HG02798 (cell line): ENCODE measurements around the gene HEXIM1.

Experiments
- ATAC-seq: cut with Tn5 transposase; IDR thresholded peaks from one replicate; pipeline ENCODE4 v1.9.1; 2021; ENCODE audit warnings: mild to moderate bottlenecking; ENCODE audit not compliant: unreplicated experiment, poor library complexity

The HEXIM1 gene, protein sequence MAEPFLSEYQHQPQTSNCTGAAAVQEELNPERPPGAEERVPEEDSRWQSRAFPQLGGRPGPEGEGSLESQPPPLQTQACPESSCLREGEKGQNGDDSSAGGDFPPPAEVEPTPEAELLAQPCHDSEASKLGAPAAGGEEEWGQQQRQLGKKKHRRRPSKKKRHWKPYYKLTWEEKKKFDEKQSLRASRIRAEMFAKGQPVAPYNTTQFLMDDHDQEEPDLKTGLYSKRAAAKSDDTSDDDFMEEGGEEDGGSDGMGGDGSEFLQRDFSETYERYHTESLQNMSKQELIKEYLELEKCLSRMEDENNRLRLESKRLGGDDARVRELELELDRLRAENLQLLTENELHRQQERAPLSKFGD

DNA sequence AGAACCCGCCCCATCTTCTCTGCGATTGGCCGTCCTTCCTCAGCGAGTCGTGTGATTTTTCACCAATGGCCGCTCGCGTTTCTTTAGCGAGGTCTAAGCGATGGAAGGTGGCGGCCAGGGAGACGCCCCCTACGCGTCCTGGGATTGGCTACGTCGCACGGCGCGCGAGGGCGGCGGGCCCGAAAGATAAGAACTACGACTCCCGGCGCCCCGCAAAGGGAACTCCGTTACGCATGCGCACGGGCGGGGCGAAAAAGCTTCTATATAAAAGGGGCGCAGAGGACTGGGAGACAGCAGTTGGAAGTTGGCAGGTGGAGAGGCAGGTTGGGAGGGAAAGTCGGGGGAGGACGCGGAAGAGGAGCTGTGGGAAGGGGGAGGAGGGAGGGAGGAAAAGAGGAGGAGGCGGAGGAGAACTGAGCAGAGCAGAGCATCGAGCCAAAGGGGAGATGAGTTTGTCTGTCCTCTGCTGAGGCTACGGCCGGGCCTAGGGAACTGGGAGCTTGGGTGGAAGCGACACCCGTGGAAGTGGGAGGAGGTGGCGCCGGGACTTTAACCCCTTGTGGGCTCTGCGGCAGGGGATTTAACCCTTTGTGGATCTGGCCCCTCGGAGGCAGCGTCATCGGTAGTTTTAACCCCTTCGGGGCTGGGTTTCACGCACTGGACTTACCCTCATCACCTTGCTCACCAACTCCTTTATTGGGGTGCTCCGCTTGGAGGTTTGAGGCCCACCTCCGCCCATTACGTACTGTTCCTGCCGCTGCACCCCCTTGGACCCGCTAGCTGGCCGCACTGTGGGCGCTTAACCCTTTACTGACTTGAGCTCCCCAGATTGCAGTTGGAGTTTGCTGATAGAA lies at the start of gene HEXIM1:
Gene HEXIM1, plus strand, starts transcription at position 293 of the 854 bp plus-strand sequence. CDS start 716 bp downstream, outside the sequence.
- peak; percentile 77 for ATAC-seq

DNA sequence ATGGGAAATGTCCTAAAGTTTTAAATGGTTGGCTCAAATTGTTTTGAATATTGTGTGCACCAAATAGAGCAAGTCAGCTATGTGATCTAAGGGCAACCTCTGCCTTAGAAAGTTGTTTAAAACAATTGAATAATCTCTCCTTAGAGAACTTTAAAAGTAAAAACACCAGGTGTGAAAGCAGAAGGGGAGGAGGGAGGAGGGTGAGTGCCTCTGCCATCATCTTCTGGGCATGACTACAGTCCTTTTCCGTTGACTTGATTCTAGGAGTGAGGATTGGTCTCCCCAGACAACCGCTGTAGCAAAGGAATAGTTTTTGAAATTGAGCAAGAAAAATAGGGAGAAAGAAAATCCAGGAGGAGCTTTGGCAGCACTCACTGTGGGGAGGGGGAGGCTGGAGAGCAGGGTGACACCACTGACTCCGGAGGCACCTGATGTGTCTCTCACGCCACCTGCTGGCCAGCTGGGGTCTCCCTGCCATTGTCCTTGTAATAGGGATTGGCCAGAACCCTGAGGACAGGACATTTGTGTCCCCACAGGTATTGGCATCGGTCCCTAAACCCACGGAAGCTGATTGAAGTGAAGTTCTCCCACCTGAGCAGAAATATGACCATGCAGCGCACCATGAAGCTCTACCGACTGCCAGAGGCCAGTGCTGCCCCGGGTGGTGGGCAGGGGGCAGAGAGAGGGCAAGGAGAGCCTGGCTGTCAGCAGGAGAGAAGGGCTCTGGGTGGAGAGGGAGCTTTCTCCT lies 49.2 kb upstream of the HEXIM1 start:
- no peak for ATAC-seq

DNA sequence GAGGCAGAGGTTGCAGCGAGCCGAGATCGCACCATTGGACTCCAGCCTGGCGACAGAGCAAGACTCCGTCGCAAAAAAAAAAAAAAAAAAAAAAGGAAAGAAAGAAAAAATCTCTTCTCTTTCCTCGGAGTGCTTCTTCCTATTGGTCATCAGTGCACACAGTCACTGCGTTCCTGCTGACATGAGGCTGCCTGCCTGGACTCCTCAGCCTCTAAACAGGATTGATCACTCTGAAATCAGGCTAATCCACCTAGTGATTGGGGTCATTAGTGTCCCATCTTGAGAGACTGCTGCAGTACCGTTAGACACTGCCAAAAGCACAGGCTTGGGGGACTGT lies 46.8 kb upstream of the HEXIM1 start:
- ATAC-seq, result no peak

DNA sequence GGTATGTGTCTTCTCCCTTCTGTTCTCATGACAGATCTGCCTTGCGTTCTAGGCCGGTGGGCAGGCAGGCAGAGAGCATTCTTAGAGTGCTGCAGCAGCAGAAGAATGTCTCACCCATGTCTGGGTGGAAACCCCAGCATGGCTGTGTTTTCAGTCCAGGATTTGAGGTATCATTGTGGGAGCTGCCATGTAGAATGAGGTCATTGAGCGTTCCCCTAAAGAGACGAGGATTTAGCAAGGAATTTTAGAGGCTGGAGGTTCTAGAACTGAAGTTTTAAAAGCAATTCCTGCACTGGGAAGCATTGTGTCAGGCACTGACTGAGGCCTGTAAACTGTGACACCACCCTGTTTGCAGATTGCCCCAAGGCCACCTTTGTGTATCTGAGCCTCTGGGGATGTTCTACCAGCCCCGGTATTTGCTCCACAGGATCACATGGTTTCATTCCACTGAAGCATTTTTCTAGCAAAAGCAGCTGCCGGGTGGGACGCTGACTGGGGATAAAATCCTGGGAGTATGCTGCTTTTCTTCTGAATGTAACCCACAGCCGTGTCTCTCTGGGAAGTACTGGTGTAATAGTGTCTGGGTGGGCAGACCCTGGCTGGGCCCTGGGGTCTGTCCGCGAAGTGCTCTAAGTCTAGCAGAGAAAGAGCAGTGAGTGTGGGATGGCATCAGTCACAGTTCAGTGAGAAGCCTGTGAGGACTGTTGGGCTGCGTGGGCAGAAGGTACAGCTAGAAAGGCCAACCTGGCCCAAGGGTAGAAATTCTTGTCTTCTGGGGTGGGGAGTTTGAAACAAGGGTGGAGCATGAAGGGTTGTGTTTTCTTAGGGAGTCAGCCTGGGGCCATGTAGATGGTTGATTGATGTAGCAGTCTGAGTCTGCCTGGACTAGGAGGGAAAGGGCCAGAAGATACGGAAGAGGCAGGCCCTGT lies 46.1 kb upstream of the HEXIM1 start:
- ATAC-seq, result no peak

DNA sequence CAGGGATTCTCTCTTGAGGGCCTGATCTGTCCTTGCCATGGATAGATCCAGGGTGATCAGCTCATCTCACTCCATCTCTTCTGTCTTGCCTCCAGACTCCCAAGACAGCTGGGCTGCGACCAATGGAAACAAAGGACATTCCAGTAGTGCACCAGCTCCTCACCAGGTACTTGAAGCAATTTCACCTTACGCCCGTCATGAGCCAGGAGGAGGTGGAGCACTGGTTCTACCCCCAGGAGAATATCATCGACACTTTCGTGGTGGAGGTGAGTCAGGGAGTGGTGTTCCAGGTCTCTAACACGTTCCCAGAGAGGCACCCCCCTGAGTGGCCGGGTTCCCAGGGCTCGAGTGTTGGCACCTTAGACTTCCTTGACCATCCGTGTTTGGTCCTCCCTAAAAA lies 45.4 kb upstream of the HEXIM1 start:
- no peak for ATAC-seq

DNA sequence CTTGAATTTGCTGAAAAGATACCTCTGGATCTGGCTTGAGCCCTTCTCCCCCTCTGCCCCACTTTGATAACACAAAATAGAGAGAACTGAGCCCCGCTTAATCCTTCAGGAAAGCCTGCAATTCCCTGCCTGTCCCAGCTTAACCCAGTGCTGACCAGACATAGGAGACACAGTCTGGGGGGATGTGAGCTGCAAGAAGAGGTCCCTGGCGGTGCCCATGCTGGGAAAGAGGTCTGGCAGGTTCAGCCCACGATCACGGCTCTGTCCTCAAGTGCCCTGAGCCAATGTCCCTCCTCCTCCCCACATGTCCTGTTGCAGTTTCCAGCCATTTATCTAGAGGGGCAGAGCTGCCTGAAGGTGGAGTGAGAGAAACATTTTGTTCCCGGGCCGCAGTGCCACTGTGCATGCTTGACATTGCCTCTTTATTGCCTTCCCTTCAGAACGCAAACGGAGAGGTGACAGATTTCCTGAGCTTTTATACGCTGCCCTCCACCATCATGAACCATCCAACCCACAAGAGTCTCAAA lies 44.9 kb upstream of the HEXIM1 start:
- no peak for ATAC-seq

DNA sequence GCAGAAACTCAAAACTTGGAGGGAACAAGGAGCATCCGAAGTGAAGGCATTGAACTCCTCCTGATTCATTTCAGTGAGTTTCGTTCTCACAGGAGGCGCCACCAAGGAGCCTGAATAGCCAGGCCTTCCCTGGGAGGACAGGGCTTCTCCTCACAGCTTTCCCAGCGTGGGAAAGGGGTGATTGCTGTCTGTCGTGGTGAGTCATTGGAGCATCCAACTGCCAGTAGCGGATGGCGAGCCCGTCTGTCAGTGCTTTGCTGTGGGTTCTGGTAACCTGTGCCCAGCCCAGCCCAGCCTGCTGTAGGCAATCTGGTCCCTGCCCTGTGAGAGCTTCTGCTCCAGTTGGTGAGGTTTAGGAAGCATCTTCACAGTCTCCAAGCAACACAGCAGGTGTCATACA lies 44.2 kb upstream of the HEXIM1 start:
- no peak for ATAC-seq

DNA sequence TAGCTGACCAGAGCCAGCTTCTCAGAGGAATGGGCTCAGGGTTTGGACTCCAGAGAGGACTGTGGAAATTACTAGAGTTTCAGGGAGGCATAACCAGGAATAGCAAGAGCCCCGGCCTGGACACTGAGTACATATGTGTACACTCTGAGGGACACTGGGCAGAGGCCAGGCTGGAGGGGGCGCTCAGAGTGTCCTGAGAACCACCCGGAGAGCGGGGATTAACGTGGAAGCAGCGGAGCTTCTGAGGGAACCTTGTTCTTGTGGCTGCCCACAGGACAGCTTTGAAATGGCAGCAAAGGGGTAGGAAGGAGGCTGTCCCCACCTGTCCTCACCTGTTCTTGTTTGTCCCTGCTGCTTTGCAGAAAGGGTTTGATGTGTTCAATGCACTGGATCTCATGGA lies 43.8 kb upstream of the HEXIM1 start:
- no peak for ATAC-seq

DNA sequence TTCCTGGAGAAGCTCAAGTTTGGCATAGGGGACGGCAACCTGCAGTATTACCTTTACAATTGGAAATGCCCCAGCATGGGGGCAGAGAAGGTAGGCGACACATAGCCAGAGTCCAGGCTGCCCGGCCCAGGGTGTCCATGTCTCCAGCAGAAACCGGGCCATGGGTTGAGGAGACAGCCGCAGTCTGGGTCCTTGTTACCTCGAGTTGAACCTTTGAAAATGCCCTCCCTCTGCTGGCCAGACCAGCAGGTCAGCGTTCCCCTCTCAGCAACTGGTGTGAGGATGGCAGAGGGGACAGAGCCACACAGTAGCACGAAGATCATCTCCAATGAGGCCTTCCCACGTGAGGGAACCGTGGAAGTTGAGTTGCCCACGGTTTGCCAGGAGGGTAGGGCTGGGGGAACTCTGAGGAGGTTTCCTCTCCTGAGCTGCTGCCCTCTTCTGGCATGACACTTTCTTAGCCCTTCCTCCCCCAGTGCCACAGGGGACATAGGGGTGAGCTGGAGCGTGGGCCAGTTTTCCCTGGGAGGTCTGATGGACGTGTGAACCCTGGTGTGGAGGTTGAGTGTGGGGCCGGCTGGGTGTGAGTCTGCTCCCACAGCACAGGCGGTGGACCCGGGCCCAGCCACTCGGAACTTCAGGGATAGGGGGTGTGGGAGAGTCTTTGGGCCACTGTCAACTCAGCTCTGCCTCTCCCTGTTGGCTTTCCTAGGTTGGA lies 43.2 kb upstream of the HEXIM1 start:
- ATAC-seq, result no peak

DNA sequence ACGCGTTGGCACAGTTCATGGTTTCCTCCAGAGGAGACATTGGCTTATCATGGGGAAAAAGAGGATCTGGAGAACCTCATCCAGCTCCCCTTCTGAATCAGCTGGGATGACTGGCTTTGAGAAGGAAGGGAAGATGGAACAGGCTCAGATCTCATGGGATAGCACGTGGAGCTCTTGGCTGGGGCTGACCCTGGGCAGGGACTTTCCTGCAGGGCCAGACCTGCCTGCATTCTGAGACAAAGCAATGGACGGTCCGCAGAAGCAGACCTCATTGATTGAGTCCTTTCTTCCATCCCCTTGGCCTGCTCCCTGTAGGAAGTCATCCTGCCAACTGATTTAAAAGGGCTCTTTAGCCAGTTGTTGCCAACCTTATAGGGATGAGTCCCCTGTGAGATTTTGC lies 42.2 kb upstream of the HEXIM1 start:
- ATAC-seq, result no peak

DNA sequence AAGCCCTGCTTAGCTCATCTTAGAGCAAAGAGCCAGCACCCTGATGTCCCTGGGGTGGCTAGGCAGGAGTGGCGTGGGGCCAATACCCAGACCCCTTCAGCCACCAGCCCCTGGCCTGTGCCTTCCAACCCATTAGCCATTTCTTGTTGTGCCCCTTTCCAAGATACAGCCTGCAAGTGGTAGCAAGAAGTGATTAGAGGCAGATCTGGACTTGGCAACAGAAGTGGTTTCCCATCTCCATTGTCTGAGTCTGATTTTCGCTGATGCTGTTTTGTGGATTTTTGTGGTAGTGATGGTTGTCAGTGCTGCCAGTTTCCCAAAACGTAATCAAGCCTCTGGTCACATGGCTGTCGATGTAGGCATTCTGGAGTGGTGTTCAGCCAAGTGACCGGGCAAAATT lies 41.7 kb upstream of the HEXIM1 start:
- ATAC-seq, result no peak

DNA sequence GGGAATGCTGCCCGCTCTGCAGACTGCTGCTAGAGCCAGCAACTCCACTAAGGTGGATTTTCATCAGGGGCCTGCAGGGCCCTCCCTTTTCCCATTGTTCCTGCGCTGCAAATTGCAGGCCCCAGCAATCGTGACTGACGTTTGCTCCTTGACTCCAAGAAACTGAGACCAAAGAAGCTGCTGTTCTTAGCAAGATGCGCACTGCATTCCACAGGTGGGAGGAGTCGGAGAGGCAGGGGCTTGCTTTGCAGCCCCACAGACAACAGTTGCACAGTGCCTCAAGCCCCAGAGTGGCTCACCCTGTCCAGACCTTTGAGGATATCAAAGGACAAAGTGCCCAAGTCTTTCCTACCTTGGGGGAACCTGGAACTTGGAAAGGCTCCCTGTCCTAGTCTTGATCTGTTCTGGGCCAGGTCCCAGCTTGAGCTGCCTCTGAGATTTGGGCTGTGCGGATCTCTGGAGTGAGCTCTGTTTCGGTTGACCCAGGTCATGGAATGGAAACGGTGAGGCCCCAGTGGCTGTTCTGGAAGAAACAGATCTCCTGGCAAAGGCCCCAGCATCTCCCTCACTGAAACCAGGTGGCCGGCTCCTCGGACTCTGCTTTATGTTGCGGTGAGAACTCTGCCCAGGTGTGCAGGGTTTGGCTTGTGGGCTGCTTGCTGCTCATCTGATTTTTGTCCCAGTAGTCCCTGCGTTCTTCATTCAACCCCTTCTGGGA lies 40.8 kb upstream of the HEXIM1 start:
- ATAC-seq, result no peak

DNA sequence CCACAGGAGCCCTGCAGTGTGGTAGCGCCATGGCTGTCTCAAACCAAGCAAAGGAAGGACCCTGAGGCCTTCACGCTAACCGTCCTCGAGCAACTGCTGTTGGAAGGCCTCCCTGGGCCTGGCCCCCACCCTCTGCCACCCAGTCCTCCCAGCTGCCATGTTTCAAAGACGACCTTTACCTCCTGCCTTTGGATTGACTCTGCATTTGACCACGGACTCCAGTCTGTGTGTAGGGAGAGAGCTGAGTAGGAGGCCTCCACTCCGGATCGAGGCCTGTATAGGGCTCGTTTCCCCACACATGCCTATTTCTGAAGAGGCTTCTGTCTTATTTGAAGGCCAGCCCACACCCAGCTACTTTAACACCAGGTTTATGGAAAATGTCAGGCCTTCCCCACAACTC lies 40.2 kb upstream of the HEXIM1 start:
- no peak for ATAC-seq

DNA sequence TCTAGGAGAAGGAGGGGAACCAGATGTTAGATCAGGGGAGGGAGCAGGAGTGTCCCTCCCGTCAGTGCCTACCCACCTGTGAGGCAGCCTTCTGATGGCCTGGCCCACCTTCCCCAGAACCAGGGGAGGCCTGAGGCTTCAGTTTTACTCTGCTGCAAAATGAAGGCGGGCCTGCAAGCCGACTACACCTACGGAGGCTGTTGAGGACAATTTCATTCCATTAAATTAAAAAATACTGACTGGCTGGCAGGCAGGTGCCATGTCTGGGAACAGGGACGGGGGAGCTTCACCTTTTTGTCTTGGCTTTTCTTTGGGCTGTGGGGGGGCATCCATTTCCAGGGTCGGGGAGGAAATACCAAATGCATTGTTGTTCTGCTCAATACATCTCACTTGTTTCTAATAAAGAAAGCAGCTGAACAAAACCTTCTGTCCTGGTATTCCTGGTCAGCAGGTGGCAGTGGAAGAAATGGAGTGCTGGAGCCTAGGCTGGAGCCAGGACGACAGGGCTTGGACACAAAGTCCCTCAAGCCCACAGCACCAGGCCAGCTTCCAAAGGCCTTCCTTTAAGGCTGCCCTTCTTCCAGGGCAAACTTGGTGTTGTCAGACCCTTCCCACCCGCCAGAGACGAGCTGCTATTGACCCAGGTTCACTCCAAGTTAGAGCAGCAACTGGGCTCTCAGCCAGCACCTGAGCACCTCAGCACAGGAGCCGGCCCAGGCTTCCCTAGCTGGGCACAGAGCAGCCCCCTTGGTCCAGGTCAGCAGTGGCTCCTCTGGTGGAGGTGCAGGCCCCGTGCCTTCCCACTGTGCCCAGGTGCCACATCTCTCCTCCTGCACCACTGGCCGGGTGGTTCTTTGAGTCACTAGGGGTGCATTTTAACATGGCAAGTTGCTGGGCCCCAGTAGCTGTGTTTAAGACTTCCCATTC lies 39.4 kb upstream of the HEXIM1 start:
- no peak for ATAC-seq

DNA sequence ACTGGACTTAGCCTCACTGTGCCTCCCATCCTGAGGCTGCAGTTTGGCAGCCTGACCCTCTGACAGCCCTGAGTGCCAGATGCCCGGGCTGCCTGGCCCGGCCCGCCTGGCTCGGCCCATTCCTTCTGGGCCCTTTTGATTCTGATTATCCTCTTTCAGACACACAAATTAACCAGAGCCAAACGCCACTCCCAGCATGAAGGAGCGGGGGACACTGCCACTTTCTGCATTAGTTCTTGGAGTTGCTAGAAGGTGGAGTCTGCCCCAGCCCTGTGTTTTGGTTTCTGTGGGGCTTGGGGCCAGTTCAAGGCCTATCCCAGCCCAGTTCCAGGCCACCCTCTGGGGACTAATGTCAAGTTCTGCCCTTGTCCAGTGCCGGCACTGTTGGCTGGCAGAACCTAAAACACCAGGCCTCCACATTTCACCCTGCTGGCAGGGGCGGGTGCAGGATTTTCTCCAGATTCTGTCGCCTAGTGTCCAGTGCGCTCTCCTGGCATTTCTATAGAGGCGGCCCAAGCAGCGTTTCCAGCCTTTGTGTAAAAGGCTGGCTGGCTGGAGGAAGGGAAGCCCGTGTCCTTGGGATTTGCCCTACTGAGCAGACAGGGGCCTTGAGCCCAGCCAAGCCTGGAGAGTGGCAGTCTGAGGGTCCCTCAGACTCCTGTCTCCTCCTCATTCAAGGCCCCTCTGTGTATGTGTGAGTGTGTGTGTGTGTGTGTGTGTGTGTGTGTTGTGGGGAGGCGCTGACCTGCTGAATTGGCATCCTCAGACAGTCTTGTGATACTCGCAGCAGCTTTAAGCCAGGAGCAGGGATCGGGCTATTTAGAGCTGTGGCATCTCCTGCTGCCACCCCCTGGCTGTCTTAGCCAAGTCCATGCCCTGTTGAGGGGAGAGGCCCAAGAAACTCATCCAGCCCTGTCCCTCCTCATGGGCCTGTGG lies 37.3 kb upstream of the HEXIM1 start:
- no peak for ATAC-seq

DNA sequence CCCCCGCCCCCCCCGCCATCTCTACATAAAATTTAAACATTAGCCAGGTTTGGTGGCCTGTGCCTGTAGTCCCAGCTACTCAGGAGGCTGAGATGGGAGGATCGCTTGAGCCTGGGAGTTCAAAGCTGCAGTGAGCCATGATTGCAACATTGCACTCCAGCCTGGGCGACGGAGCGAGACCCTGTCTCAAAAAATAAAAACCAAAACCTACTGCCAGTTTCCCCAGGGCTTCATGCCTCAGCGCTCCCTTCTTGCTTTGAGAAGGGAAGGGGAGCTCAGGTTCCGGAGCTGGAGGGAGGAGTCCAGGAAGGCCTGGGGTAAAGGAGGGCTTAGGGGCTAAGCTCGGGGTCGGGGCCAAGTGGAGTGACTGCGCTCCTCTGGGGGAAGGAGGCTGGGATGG lies 36.4 kb upstream of the HEXIM1 start:
- no peak for ATAC-seq
